Left kidney (tissue), 8 donors: ENCODE results near the gene ZDHHC12. TPM values are rescaled to one million over a fixed set of nuclear protein-coding genes. Genes with fewer than 3 reads are reported as not detected.
A peak's percentile ranks its signal among the peaks of the same experiment; 100 is the strongest.

Source experiments
- DNase-seq: peaks from one replicate; pipeline ENCODE4 v3.0.0-alpha.2; 2013
- long read RNA-seq, 8 donors: transcript quantifications; one replicate each; lab custom pipeline, GENCODE V29; 2026
- polyA plus RNA-seq: library from polyadenylated mRNA; unstranded; fragments of 120-200 nt; gene quantifications from one replicate; pipeline ENCODE4 v1.2.1, GENCODE V29; 2013; ENCODE audit not compliant: insufficient read length

Gene ZDHHC12
- 12.5 TPM for polyA plus RNA-seq
- long read RNA-seq, donor 1, transcript ZDHHC12-201 (5 exons, 1,129 nt): major isoform, 19 of 20 reads
- long read RNA-seq, donor 1, partial matches to known transcripts: 0 of 20 reads
- long read RNA-seq, donor 1, other reads (novel, unspliced or antisense): 0 of 20 reads
- long read RNA-seq, donor 2, transcript ZDHHC12-201 (5 exons, 1,129 nt): major isoform, 14 of 14 reads
- long read RNA-seq, donor 2, partial matches to known transcripts: 0 of 14 reads
- long read RNA-seq, donor 2, other reads (novel, unspliced or antisense): 0 of 14 reads
- long read RNA-seq, donor 3, transcript ZDHHC12-201 (5 exons, 1,129 nt): major isoform, 17 of 17 reads
- long read RNA-seq, donor 3, partial matches to known transcripts: 0 of 17 reads
- long read RNA-seq, donor 3, other reads (novel, unspliced or antisense): 0 of 17 reads
- long read RNA-seq, donor 4, partial matches to known transcripts: 0 of 2 reads
- long read RNA-seq, donor 4, other reads (novel, unspliced or antisense): 0 of 2 reads
- long read RNA-seq, donor 5, transcript ZDHHC12-201 (5 exons, 1,129 nt): major isoform, 30 of 30 reads
- long read RNA-seq, donor 5, partial matches to known transcripts: 0 of 30 reads
- long read RNA-seq, donor 5, other reads (novel, unspliced or antisense): 0 of 30 reads
- long read RNA-seq, donor 6, transcript ZDHHC12-201 (5 exons, 1,129 nt): major isoform, 25 of 25 reads
- long read RNA-seq, donor 6, partial matches to known transcripts: 0 of 25 reads
- long read RNA-seq, donor 6, other reads (novel, unspliced or antisense): 0 of 25 reads
- long read RNA-seq, donor 7, transcript ZDHHC12-201 (5 exons, 1,129 nt): major isoform, 25 of 25 reads
- long read RNA-seq, donor 7, partial matches to known transcripts: 0 of 25 reads
- long read RNA-seq, donor 7, other reads (novel, unspliced or antisense): 0 of 25 reads
- long read RNA-seq, donor 8, transcript ZDHHC12-201 (5 exons, 1,129 nt): major isoform, 14 of 14 reads
- long read RNA-seq, donor 8, partial matches to known transcripts: 0 of 14 reads
- long read RNA-seq, donor 8, other reads (novel, unspliced or antisense): 0 of 14 reads

- DNase-seq: peak; percentile 92
Observed at GRCh38 chr9:128723866-128724743, at the start of gene ZDHHC12. TSS of gene ZDHHC12 (minus strand) at chr9:128724127. CDS start at chr9:128724093, 34 bp downstream.

- no peak for DNase-seq
Observed at GRCh38 chr9:128773049-128773448, 49.1 kb upstream of the ZDHHC12 start.

DNA sequence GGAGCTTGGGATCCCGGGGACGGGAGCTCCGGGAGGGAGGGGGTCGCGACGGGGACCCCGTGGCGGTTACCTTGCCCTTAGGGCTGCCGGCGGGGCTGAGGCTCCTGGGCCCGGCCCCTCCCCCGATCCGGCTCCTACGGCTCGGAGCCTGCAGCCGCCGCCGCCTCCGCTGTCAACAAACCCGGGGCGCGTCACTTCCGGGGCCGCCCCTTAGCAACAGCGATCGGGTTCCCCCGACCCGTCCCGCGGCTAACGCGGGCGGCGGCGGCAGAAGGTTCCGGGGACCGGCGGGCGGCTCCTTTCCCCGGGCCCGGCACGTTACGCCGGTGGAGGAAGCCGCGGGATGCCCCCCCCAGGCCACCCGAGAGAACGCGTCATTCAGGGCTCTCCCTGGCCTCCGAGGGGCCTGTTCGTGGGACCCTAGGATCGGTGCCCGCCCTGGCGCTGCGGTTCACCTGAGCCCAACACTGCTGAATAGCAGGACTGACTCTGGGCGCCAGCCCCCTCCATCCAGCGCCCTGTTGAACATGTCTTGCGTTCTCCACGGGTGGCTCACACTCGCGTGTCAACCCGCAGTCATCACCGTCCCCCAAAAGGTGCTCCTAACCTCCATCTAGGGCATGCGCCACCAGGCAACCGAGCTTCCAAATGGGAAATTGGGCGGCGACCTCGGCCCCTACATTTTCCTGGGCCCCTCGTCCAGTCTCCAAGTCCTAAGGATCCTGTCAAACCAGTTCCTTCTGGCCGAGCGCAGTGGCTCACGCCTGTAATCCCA is 48.0 kb upstream of the ZDHHC12 start, which contains the start of gene ZER1:
TSS of gene ZER1 (minus strand) at position 183 of the 775 bp plus-strand sequence. CDS start 16,362 bp downstream, outside the sequence.
- peak; percentile 90 for DNase-seq

GRCh38 chr9:128771094-128771721 is 47.3 kb upstream of the ZDHHC12 start:
- no peak for DNase-seq

DNA sequence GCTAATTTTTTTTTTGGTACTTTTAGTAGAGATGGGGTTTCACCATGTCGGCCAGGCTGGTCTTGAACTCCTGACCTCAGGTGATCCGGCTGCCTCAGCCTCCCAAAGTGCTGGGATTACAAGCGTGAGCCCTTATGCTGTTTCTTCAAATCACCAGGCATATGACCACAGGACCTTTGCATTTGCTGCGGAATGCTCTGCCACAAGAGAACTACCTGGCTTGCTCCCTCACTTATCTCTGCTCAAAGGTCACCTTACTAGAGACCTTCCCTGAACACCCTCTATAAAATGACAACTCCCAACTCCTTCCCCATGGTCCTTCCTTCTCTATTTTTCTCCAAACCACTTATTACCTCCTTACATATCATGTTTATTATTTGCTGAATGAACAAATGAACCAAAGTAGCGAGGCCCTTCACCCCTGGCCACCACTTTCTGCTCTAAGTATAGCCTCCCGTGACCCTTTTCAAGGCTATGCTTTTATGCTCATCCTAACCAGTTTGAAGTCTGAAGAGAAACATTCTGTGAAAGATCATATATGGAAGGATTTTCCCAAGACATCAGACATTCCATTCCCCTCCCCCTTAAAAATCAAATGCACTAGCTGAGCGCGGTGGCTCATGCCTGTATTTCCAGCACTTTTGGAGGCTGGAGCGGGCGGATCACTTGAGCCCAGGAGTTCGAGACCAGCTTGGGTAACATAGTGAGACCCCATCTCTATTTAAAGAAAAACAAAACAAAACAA is 46.5 kb upstream of the ZDHHC12 start:
- no peak for DNase-seq

- no peak for DNase-seq
Observed at GRCh38 chr9:128768606-128769005, 44.7 kb upstream of the ZDHHC12 start.

GRCh38 chr9:128765499-128765898 is 41.6 kb upstream of the ZDHHC12 start:
- DNase-seq: no peak

GRCh38 chr9:128764361-128764760 is 40.4 kb upstream of the ZDHHC12 start:
- DNase-seq: no peak

DNA sequence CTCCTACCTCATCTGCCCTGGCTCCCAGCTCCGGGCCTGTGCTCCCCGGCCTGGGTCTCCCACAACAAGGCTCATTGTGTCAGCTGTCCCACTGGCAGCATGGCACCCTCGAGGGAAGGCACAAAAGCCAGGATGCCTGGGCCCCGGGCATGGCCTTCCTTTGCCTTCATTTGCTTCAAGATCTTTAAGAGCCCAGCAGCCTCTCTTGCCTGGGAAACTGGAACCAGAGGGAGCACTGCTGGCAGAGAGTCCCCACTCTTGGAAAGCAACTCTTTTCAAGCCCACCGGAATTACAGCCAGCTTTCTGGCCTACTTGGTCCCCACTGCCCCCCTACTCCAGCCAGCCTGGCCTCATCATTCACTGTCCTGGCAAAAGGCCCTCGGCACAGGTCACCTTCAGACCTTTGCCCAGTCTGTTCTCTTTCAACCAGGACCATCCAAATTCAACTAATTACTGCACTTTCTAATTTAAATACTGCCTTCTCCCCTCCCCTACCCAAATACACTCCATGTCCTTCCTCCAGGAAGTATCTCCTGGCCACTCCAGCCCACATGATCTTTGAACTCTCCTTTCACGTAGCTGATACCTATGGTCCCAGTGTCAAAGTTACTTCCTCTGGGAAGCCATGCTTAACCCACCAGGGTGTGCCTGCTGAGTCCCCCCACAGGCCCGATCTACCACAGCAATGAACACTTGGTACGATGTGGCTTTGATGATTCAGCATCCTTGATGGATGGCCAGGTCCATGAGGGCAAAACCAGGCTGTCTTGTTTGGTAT is 38.9 kb upstream of the ZDHHC12 start:
- DNase-seq: no peak

- no peak for DNase-seq
Observed at GRCh38 chr9:128757602-128758001, 33.7 kb upstream of the ZDHHC12 start.

GRCh38 chr9:128753627-128754026 is 29.7 kb upstream of the ZDHHC12 start:
- no peak for DNase-seq

DNA sequence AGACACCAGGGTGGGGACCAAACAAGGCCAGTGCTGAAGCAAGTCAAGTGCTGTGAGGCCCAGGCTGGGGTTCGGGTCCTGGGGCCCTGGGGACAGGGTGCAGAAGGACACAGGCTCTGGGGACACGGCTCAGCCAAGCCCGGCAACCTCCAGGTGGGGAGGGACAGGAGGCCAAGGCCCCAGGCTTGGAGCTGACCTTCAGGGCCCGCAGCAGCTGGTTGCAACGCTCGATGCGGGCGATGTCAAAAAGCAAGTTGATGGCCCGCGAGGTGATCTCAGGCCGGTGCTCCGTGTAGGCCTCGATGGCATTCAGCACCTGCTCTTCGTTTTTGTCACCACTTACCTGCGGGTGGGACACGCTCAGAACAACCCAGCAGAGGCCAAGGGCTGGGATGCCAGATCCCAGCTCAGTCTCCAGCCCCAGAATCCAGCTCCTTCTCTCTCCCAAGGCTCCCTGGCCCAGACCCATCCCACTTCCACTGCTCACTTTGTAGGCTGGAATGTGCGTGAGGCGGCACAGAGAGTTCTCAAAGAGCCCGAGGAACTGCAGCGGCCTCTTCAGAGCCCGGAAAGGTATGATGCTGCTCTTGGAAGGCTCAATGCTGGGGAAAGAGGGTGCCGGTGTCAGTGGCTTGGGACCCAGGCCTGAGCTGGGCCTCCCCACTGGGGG is 27.1 kb upstream of the ZDHHC12 start:
- no peak for DNase-seq

GRCh38 chr9:128747241-128747640 is 23.3 kb upstream of the ZDHHC12 start:
- DNase-seq: no peak

- no peak for DNase-seq
Observed at GRCh38 chr9:128743421-128743820, 19.5 kb upstream of the ZDHHC12 start.

GRCh38 chr9:128742401-128742800 is 18.5 kb upstream of the ZDHHC12 start:
- DNase-seq: no peak

DNA sequence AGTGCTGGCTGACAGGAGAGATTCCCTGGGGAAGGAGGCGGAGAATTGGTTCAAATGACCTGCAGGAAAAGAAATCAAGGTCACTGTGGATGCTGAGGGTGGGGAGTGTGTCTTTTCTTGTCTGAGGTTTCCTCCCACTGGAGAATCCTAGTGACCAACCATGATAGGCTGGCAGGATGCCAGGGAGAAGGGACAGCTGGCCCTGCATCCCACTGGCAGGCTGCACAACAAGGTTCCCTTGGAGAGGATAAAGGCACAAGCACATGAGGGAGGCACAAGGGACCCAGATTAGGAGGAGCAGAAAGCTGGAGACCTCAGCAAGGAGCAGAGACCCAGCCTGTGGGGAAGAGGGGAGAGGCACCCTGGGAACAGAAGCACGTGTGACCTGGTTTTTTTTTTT is 11.4 kb upstream of the ZDHHC12 start:
- no peak for DNase-seq

- peak; percentile 83 for DNase-seq
Observed at GRCh38 chr9:128733256-128733655, 9.3 kb upstream of the ZDHHC12 start.

DNA sequence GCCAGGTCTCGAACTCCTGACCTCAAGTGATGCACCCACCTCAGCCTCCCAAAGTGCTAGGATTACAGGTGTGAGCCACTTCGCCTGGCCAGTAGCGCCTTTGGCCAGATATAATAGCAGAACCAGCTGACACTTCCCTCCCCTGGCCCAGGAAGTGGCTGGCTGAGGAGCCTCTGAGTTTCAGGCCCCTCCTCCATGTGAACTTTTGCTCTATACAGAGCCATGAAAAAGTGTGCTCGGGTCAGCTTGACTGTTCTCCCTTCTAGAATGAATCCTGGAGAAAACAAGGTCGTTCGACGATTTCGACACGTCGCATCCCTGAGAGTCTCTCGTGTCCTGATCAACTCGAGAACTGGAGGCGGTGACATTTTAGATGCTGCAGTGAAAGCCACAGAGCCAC is 8.6 kb upstream of the ZDHHC12 start:
- DNase-seq: no peak
